ENCODE data around the gene COL12A1. TPM values are rescaled to one million over a fixed set of nuclear protein-coding genes. Genes with fewer than 3 reads are reported as not detected.

COL12A1 gene
- total and polyA plus RNA-seq, 2 donors (not counting 1 experiment from before 2014, with no cell fraction given), result not detected

GRCh38 chr6:75109022-75109421, 96.8 kb downstream of the COL12A1 start:
- POLR2A ChIA-PET, result no interaction called here
- no peak overlapping the region for H3K4me3 ChIP-seq (ENCODE audit: control extremely low read depth in 1 of 5, extremely low read depth in 1 of 5, insufficient read depth in 1 of 5, low read depth in 2 of 5, low read length in 4 of 5)
- no peaks in the 10 kb centered on the region for H3K36me3 ChIP-seq (replicated peaks in 1 of 2; ENCODE audit: control extremely low read depth in 1 of 2, control insufficient read depth in 1 of 2, extremely low read depth in 1 of 2, insufficient read depth in 2 of 2, low read length in 1 of 2)
- CTCF ChIA-PET, result no interaction called here
- intact Hi-C loops (cut with micrococcal nuclease), result no loop called here
- H3K27me3 ChIP-seq (replicated peaks in 1 of 4; ENCODE audit: control extremely low read depth in 1 of 4, control insufficient read depth in 3 of 4, insufficient read depth in 4 of 4, low read length in 3 of 4), result no peaks in the 10 kb centered on the region
- no peak for ATAC-seq (ENCODE audit: low read depth)
- no peaks in the 10 kb centered on the region for H3K79me2 ChIP-seq (ENCODE audit: control insufficient read depth, insufficient read depth, low read length)
- H3K4me1 ChIP-seq (ENCODE audit: control insufficient read depth in 2 of 2, insufficient read depth in 2 of 2, low read length in 2 of 2), result no peaks in the 10 kb centered on the region
- H3K9me3 ChIP-seq (ENCODE audit: control extremely low read depth in 1 of 3, control insufficient read depth in 2 of 3, insufficient read depth in 1 of 3, low read length in 2 of 3), result no peaks in the 10 kb centered on the region
- H4K20me1 ChIP-seq (ENCODE audit: control insufficient read depth, insufficient read depth, low read length, poor library complexity, severe bottlenecking), result no peaks in the 10 kb centered on the region
- no peak overlapping the region for H3K27ac ChIP-seq (ENCODE audit: low read length in 2 of 2)
- no peaks in the 10 kb centered on the region for H3K4me1 Mint-ChIP-seq
- DNase-seq, result no peak
- H3K4me3 Mint-ChIP-seq, result no peak overlapping the region
- H3K27ac Mint-ChIP-seq, result no peak overlapping the region
- H3K4me2 ChIP-seq (replicated peaks; ENCODE audit: low read depth, low read length, poor library complexity, severe bottlenecking), result no peak overlapping the region
- H3K27me3 Mint-ChIP-seq, result no peaks in the 10 kb centered on the region
- TF ChIP-seq CTCF (IDR thresholded peaks at IDR 0.05) (no peak), EZH2 (IDR thresholded peaks at IDR 0.05; ENCODE audit: borderline replicate concordance, insufficient read depth, low read depth, low read length, poor library complexity, severe bottlenecking) (no peak)
- no peaks in the 10 kb centered on the region for H3K9me3 Mint-ChIP-seq (ENCODE audit: insufficient read depth)
- no peak overlapping the region for H3K9ac ChIP-seq (ENCODE audit: low read length)
- H2AFZ ChIP-seq (ENCODE audit: insufficient read depth, low read depth, low read length, poor library complexity, severe bottlenecking), result no peak overlapping the region

- CTCF ChIA-PET, result no interaction called here
- Histone ChIP-seq H3K4me1 (ENCODE audit: control insufficient read depth in 2 of 2, insufficient read depth in 2 of 2, low read length in 2 of 2) (no peaks in the 10 kb centered on the region), H3K4me2 (replicated peaks; ENCODE audit: low read depth, low read length, poor library complexity, severe bottlenecking) (no peak overlapping the region), H3K79me2 (ENCODE audit: control insufficient read depth, insufficient read depth, low read length) (no peaks in the 10 kb centered on the region), H3K4me3 (ENCODE audit: control extremely low read depth in 1 of 5, extremely low read depth in 1 of 5, insufficient read depth in 1 of 5, low read depth in 2 of 5, low read length in 4 of 5) (no peak overlapping the region), H3K36me3 (replicated peaks in 1 of 2; ENCODE audit: control extremely low read depth in 1 of 2, control insufficient read depth in 1 of 2, extremely low read depth in 1 of 2, insufficient read depth in 2 of 2, low read length in 1 of 2) (no peaks in the 10 kb centered on the region), H3K27ac (ENCODE audit: low read length in 2 of 2) (no peak overlapping the region), H4K20me1 (ENCODE audit: control insufficient read depth, insufficient read depth, low read length, poor library complexity, severe bottlenecking) (no peaks in the 10 kb centered on the region), H3K27me3 (replicated peaks in 1 of 4; ENCODE audit: control extremely low read depth in 1 of 4, control insufficient read depth in 3 of 4, insufficient read depth in 4 of 4, low read length in 3 of 4) (no peaks in the 10 kb centered on the region), H3K9me3 (ENCODE audit: control extremely low read depth in 1 of 3, control insufficient read depth in 2 of 3, insufficient read depth in 1 of 3, low read length in 2 of 3) (no peaks in the 10 kb centered on the region), H3K9ac (ENCODE audit: low read length) (no peak overlapping the region), H2AFZ (ENCODE audit: insufficient read depth, low read depth, low read length, poor library complexity, severe bottlenecking) (no peak overlapping the region)
- intact Hi-C loops (cut with micrococcal nuclease), result no loop called here
- Mint-ChIP-seq H3K9me3 (ENCODE audit: insufficient read depth) (no peaks in the 10 kb centered on the region), H3K4me1 (no peaks in the 10 kb centered on the region), H3K4me3 (no peak overlapping the region), H3K27me3 (no peaks in the 10 kb centered on the region), H3K27ac (no peak overlapping the region)
- DNase-seq (no peak), ATAC-seq (ENCODE audit: low read depth) (no peak)
- POLR2A ChIA-PET, result no interaction called here
- TF ChIP-seq CTCF (IDR thresholded peaks at IDR 0.05) (no peak), EZH2 (IDR thresholded peaks at IDR 0.05; ENCODE audit: borderline replicate concordance, insufficient read depth, low read depth, low read length, poor library complexity, severe bottlenecking) (no peak)
- WGBS (ENCODE audit: insufficient coverage), result no CpG with 5 or more reads among the region's 2 CpGs
Measured at GRCh38 chr6:75108333-75108974, 97.4 kb downstream of the COL12A1 start.

Data from B cell (primary cell).